ENCODE results near the gene TULP4.

TULP4 gene, protein sequence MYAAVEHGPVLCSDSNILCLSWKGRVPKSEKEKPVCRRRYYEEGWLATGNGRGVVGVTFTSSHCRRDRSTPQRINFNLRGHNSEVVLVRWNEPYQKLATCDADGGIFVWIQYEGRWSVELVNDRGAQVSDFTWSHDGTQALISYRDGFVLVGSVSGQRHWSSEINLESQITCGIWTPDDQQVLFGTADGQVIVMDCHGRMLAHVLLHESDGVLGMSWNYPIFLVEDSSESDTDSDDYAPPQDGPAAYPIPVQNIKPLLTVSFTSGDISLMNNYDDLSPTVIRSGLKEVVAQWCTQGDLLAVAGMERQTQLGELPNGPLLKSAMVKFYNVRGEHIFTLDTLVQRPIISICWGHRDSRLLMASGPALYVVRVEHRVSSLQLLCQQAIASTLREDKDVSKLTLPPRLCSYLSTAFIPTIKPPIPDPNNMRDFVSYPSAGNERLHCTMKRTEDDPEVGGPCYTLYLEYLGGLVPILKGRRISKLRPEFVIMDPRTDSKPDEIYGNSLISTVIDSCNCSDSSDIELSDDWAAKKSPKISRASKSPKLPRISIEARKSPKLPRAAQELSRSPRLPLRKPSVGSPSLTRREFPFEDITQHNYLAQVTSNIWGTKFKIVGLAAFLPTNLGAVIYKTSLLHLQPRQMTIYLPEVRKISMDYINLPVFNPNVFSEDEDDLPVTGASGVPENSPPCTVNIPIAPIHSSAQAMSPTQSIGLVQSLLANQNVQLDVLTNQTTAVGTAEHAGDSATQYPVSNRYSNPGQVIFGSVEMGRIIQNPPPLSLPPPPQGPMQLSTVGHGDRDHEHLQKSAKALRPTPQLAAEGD (N-terminal part only)

GRCh38 chr6:158312165-158312564 is at the start of gene TULP4:
Gene TULP4 (plus strand): TSS chr6:158312465. CDS start chr6:158314017, 1,552 bp downstream.
- Histone ChIP-seq H3K27ac (no peak within 1 kb of the TSS; a peak in 2 of 22 replicates), H3K4me3 (no peak within 1 kb of the TSS), H4K20me1 (peaks cover 0 to 13% (median 0%) of the 10 kb centered on the region in 11 experiments; a peak in 5 of 22 replicates), H3K4me2 (peak within 1 kb of the TSS; percentile 2 to 77 (median 39); a peak in 21 of 22 replicates), H3K4me1 (peaks cover 21 to 36% (median 25%) of the 10 kb centered on the region in 10 experiments), H3K9me3 (replicated peaks in 1 of 11) (peaks cover 14 to 45% (median 31%) of the 10 kb centered on the region in 11 experiments), H3K36me3 (peaks cover 40 to 78% (median 62%) of the 10 kb centered on the region in 11 experiments), H3K9ac (0 out of 22 replicates have a peak within 1 kb of the TSS, but pooled peaks of 1 of the 11 experiments have one; percentile 4), H3K27me3 (no peaks in the 10 kb centered on the region)
- TF ChIP-seq Cebpa-rat (IDR thresholded peaks at IDR 0.05), result no peak

- H3K27ac ChIP-seq, result no peak overlapping the region
- H3K4me2 ChIP-seq, result no peak overlapping the region; a peak in 1 of 22 replicates
- H3K27me3 ChIP-seq, result no peaks in the 10 kb centered on the region
- H3K9me3 ChIP-seq (replicated peaks in 1 of 11), result peaks cover 0 to 1% (median 0%) of the 10 kb centered on the region in 11 experiments; a peak in 2 of 22 replicates
- H3K36me3 ChIP-seq, result peaks cover 29 to 71% (median 46%) of the 10 kb centered on the region in 11 experiments
- peaks cover 23 to 91% (median 47%) of the 10 kb centered on the region in 11 experiments; a peak in 20 of 22 replicates for H4K20me1 ChIP-seq
- no peak for TF ChIP-seq Cebpa-rat (IDR thresholded peaks at IDR 0.05)
- no peak overlapping the region for H3K9ac ChIP-seq
- no peak overlapping the region for H3K4me3 ChIP-seq
- H3K4me1 ChIP-seq, result peaks cover 0 to 18% (median 3%) of the 10 kb centered on the region in 10 experiments; a peak in 9 of 20 replicates
Measured at GRCh38 chr6:158262755-158263154, 49.5 kb upstream of the TULP4 start.

- Histone ChIP-seq H3K36me3 (peaks cover 36 to 78% (median 56%) of the 10 kb centered on the region in 11 experiments), H3K9me3 (replicated peaks in 1 of 11) (no peaks in the 10 kb centered on the region), H3K27me3 (no peaks in the 10 kb centered on the region), H3K4me3 (no peak overlapping the region), H3K27ac (no peak overlapping the region), H4K20me1 (peaks cover 20 to 83% (median 41%) of the 10 kb centered on the region in 11 experiments; a peak in 20 of 22 replicates), H3K4me1 (peaks cover 0 to 15% (median 3%) of the 10 kb centered on the region in 10 experiments; a peak in 9 of 20 replicates), H3K9ac (no peak overlapping the region), H3K4me2 (no peak overlapping the region)
- no peak for TF ChIP-seq Cebpa-rat (IDR thresholded peaks at IDR 0.05)
Measured at GRCh38 chr6:158264180-158264579, 48.1 kb upstream of the TULP4 start.

DNA sequence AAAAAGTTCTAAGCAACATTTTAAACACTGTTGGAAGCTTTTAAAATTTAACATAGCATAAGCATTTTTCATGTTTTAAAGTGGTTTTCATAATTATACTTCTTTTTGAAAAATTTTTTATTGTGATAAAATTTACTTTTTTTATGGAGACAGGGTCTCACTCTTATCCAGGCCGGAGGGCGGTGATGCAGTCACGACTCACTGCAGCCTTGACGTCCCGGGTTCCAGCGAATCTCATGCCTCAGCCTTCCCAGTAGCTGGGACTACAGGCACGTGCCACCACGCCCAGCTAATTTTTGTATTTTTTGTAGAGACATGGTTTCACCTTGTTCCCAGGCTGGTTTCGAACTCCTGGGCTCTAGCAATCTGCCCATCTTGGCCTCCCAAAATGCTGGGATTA is 46.1 kb upstream of the TULP4 start:
- H3K9ac ChIP-seq, result no peak overlapping the region
- no peak for TF ChIP-seq Cebpa-rat (IDR thresholded peaks at IDR 0.05)
- no peak overlapping the region for H3K4me2 ChIP-seq
- peaks cover 9 to 24% (median 13%) of the 10 kb centered on the region in 10 experiments for H3K4me1 ChIP-seq
- H3K27me3 ChIP-seq, result no peaks in the 10 kb centered on the region
- H4K20me1 ChIP-seq, result peaks cover 19 to 78% (median 41%) of the 10 kb centered on the region in 11 experiments; a peak in 20 of 22 replicates
- H3K9me3 ChIP-seq (replicated peaks in 1 of 11), result no peaks in the 10 kb centered on the region
- H3K4me3 ChIP-seq, result no peak overlapping the region
- H3K36me3 ChIP-seq, result peaks cover 31 to 81% (median 55%) of the 10 kb centered on the region in 11 experiments
- no peak overlapping the region for H3K27ac ChIP-seq

DNA sequence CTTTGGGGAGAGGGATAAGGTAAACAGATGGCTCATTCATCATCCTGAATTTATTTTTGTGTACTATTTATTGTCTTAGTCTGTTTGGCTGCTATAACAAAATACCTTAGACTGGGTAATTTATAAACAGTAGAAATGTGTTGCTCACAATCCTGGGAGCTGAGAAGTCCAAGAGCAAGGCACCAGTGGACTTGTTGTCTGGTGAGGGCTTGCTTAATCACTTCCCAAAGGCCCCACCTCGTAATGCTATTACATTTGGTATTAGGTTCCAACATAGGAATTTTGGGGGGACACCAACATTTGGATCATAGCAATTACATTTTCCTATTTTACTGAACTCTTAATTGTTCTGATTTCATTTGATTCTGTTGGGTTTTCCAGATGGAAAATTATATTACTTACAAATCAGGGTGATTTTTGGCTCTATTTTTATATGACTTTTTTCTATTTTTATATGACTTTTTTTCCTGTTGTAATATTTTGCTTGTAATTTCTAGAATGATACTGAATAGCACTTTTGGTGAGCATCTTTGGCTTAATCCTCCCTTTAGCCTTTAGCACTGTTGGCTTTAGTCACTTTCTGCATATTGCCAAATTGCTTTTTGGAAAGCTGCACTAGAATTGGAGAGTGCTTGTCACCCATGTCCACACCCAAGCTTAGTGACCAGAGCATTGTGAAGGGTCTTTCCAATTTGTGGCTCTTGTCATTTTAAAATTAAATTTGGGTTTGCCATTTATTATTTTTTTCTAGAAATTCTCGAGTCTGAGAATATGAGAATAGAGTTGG is 43.7 kb upstream of the TULP4 start:
- peaks cover 0 to 11% (median 0%) of the 10 kb centered on the region in 11 experiments; a peak in 3 of 22 replicates for H3K9me3 ChIP-seq (replicated peaks in 1 of 11)
- peaks cover 8 to 23% (median 13%) of the 10 kb centered on the region in 10 experiments for H3K4me1 ChIP-seq
- no peak overlapping the region for H3K27ac ChIP-seq
- no peaks in the 10 kb centered on the region for H3K27me3 ChIP-seq
- peaks cover 6 to 54% (median 20%) of the 10 kb centered on the region in 11 experiments; a peak in 16 of 22 replicates for H4K20me1 ChIP-seq
- no peak for TF ChIP-seq Cebpa-rat (IDR thresholded peaks at IDR 0.05)
- no peak overlapping the region for H3K4me2 ChIP-seq
- no peak overlapping the region for H3K4me3 ChIP-seq
- no peak overlapping the region for H3K9ac ChIP-seq
- peaks cover 37 to 80% (median 59%) of the 10 kb centered on the region in 11 experiments for H3K36me3 ChIP-seq

GRCh38 chr6:158269657-158270056 is 42.6 kb upstream of the TULP4 start:
- Histone ChIP-seq H3K4me1 (peaks cover 8 to 16% (median 13%) of the 10 kb centered on the region in 10 experiments), H3K9ac (no peak overlapping the region), H3K36me3 (peaks cover 39 to 77% (median 59%) of the 10 kb centered on the region in 11 experiments), H3K4me3 (no peak overlapping the region), H4K20me1 (peaks cover 3 to 43% (median 12%) of the 10 kb centered on the region in 11 experiments; a peak in 14 of 22 replicates), H3K9me3 (replicated peaks in 1 of 11) (peaks cover 0 to 14% (median 3%) of the 10 kb centered on the region in 11 experiments; a peak in 4 of 22 replicates), H3K27me3 (no peaks in the 10 kb centered on the region), H3K27ac (no peak overlapping the region), H3K4me2 (no peak overlapping the region)
- TF ChIP-seq Cebpa-rat (IDR thresholded peaks at IDR 0.05), result no peak

GRCh38 chr6:158270389-158271127 is 41.7 kb upstream of the TULP4 start:
- peak overlapping the region in 2 of 11 experiments; percentile 4 to 29; a peak in 3 of 22 replicates for H3K27ac ChIP-seq
- peaks cover 0 to 35% (median 5%) of the 10 kb centered on the region in 11 experiments; a peak in 7 of 22 replicates for H4K20me1 ChIP-seq
- no peak overlapping the region for H3K9ac ChIP-seq
- TF ChIP-seq Cebpa-rat (IDR thresholded peaks at IDR 0.05), result no peak
- peaks cover 44 to 79% (median 65%) of the 10 kb centered on the region in 11 experiments for H3K36me3 ChIP-seq
- H3K4me1 ChIP-seq, result peaks cover 8 to 16% (median 13%) of the 10 kb centered on the region in 10 experiments
- no peaks in the 10 kb centered on the region for H3K27me3 ChIP-seq
- peaks cover 0 to 14% (median 3%) of the 10 kb centered on the region in 11 experiments; a peak in 4 of 22 replicates for H3K9me3 ChIP-seq (replicated peaks in 1 of 11)
- H3K4me2 ChIP-seq, result peak overlapping the region; percentile 2 to 52 (median 28); a peak in 16 of 22 replicates
- no peak overlapping the region for H3K4me3 ChIP-seq

Data from BLaER1 treated with 17β-estradiol and CSF1 and Interleukin-3, amounts not matched to agents 10 nM and 100 nM (cell line).